SK-N-SH treated with all-trans-retinoic acid at 6 μM for 48 hours (cell line): ENCODE results near the gene CNTNAP1.

ENCODE experiments used
- ATAC-seq: fragments of 200-7000 bp; cut with Tn5 transposase; 3 replicates; pipeline ENCODE4 v1.9.1; 2020; ENCODE audit warnings: mild to moderate bottlenecking, moderate library complexity
- ARNTL ChIP-seq: fragments of 450-650 bp; formaldehyde crosslinking; IDR thresholded peaks from 2 replicates; pipeline ENCODE4 v1.5.0; 2020; ENCODE audit warnings: low read depth, mild to moderate bottlenecking, moderate library complexity, borderline replicate concordance
- BACH2 ChIP-seq: fragments of 250-450 bp; sonication (Bioruptor Pico); IDR thresholded peaks from 2 replicates; pipeline ENCODE4 v1.9.0; 2021; ENCODE audit warnings: mild to moderate bottlenecking, borderline replicate concordance
- CSDC2 ChIP-seq: fragments of 250-450 bp; sonication (Bioruptor Pico); IDR thresholded peaks from 2 replicates; pipeline ENCODE4 v1.5.0; 2020; ENCODE audit warnings: mild to moderate bottlenecking, moderate library complexity
- ESRRG ChIP-seq: fragments of 250-450 bp; sonication (Bioruptor Pico); IDR thresholded peaks from 2 replicates; pipeline ENCODE4 v1.6.1; 2021; ENCODE audit warnings: mild to moderate bottlenecking
- GLIS3 ChIP-seq: fragments of 250-450 bp; sonication (Bioruptor Pico); IDR thresholded peaks from 2 replicates; pipeline ENCODE4 v1.5.0; 2020; ENCODE audit warnings: mild to moderate bottlenecking, moderate library complexity
- ISL1 ChIP-seq: fragments of 250-450 bp; sonication (Bioruptor Pico); IDR thresholded peaks from 2 replicates; pipeline ENCODE4 v2.1.2; 2022; ENCODE audit warnings: mild to moderate bottlenecking, moderate library complexity
- OSR1 ChIP-seq: fragments of 250-450 bp; sonication (Bioruptor Pico); IDR thresholded peaks from 2 replicates; pipeline ENCODE4 v1.8.0; 2022; ENCODE audit warnings: moderate library complexity, mild to moderate bottlenecking, inconsistent platforms
- PPARA ChIP-seq: fragments of 250-450 bp; sonication (Bioruptor Pico); IDR thresholded peaks from 2 replicates; pipeline ENCODE4 v1.5.0; 2020; ENCODE audit warnings: mild to moderate bottlenecking, borderline replicate concordance
- RARB ChIP-seq: fragments of 250-450 bp; sonication (Bioruptor Pico); IDR thresholded peaks from 2 replicates; pipeline ENCODE4 v1.8.0; 2021; ENCODE audit warnings: mild to moderate bottlenecking, moderate library complexity
- SNAI2 ChIP-seq: fragments of 250-450 bp; sonication (Bioruptor Pico); IDR thresholded peaks from 2 replicates; pipeline ENCODE4 v1.5.0; 2020; ENCODE audit warnings: mild to moderate bottlenecking, moderate library complexity
- TOX ChIP-seq: fragments of 250-450 bp; sonication (Bioruptor Pico); IDR thresholded peaks from 2 replicates; pipeline ENCODE4 v1.8.0; 2021; ENCODE audit warnings: mild to moderate bottlenecking, moderate library complexity, borderline replicate concordance
- ZC3H10 ChIP-seq: fragments of 250-450 bp; sonication (Bioruptor Pico); IDR thresholded peaks from 2 replicates; pipeline ENCODE4 v1.5.1; 2021; ENCODE audit warnings: mild to moderate bottlenecking, moderate library complexity
- ZFP3 ChIP-seq: fragments of 250-450 bp; sonication (Bioruptor Pico); IDR thresholded peaks from 2 replicates; pipeline ENCODE4 v1.5.0; 2020; ENCODE audit warnings: mild to moderate bottlenecking, moderate library complexity
- ZFP30 ChIP-seq: fragments of 450-650 bp; formaldehyde crosslinking; IDR thresholded peaks from 2 replicates; pipeline ENCODE4 v1.5.0; 2022; ENCODE audit warnings: mild to moderate bottlenecking, moderate library complexity
- ZNF565 ChIP-seq: fragments of 450-650 bp; formaldehyde crosslinking; conservative IDR thresholded peaks from 2 replicates; pipeline ENCODE4 v1.5.0; 2020; ENCODE audit warnings: low read depth, mild to moderate bottlenecking, moderate library complexity
- ZNF70 ChIP-seq: fragments of 450-650 bp; formaldehyde crosslinking; IDR thresholded peaks from 2 replicates; pipeline ENCODE4 v1.5.0; 2020; ENCODE audit warnings: mild to moderate bottlenecking, moderate library complexity
- ZNF8 ChIP-seq: fragments of 450-650 bp; formaldehyde crosslinking; IDR thresholded peaks from 2 replicates; pipeline ENCODE4 v1.5.0; 2020; ENCODE audit warnings: mild to moderate bottlenecking, moderate library complexity
- TF ChIP-seq, protein P1 (sequence below): fragments of 250-450 bp; sonication (Bioruptor Pico); IDR thresholded peaks from 2 replicates; pipeline ENCODE4 v1.8.0; 2021; ENCODE audit warnings: low read depth, mild to moderate bottlenecking, moderate library complexity, borderline replicate concordance
- TF ChIP-seq, protein P2 (sequence below): fragments of 250-450 bp; sonication (Bioruptor Pico); IDR thresholded peaks from 2 replicates; pipeline ENCODE4 v1.5.1; 2020; ENCODE audit warnings: low read depth, mild to moderate bottlenecking, moderate library complexity
- TF ChIP-seq, protein P3 (sequence below): fragments of 250-450 bp; sonication (Bioruptor Pico); IDR thresholded peaks from 2 replicates; pipeline ENCODE4 v1.5.0; 2020; ENCODE audit warnings: mild to moderate bottlenecking, moderate library complexity
- TF ChIP-seq, protein P4 (sequence below): fragments of 250-450 bp; sonication (Bioruptor Pico); IDR thresholded peaks from 2 replicates; pipeline ENCODE4 v1.5.1; 2021; ENCODE audit warnings: mild to moderate bottlenecking, moderate library complexity
- TF ChIP-seq, protein P5 (sequence below): fragments of 250-450 bp; sonication (Bioruptor Pico); IDR thresholded peaks from 2 replicates; pipeline ENCODE4 v1.8.0; 2020; ENCODE audit warnings: mild to moderate bottlenecking, moderate library complexity, borderline replicate concordance

Gene CNTNAP1

DNA sequence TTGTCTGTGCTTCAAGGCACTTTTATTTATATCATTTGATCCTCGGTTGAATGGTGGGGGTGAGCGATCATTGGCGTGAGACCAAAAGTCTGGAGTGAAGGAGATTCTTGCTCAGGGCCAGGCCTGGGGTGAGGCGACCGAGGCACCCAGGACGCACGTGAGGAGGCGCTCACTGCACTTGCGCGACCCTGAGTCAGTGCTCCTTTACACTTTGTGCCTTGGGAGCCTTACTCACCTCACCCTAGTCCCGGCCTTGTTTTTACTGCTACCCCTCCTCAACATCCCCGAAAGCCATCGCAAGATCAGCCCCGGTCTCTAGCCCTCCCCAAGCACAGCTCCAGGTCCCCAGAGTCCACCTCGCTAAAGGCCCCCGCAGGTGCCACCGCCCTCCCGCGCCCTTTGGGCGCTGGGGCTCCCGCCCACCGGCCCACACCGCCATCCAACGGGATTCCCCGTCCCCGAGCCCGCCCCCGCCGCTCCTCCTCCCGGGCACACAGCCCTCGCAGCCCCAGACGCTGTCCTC, 62.0 kb downstream of the CNTNAP1 start (continued):
- TF ChIP-seq GLIS3 (CRISPR knock-in tag) (no peak), ISL1 (no peak), BACH2 (no peak)
- TF ChIP-seq, protein P1, sequence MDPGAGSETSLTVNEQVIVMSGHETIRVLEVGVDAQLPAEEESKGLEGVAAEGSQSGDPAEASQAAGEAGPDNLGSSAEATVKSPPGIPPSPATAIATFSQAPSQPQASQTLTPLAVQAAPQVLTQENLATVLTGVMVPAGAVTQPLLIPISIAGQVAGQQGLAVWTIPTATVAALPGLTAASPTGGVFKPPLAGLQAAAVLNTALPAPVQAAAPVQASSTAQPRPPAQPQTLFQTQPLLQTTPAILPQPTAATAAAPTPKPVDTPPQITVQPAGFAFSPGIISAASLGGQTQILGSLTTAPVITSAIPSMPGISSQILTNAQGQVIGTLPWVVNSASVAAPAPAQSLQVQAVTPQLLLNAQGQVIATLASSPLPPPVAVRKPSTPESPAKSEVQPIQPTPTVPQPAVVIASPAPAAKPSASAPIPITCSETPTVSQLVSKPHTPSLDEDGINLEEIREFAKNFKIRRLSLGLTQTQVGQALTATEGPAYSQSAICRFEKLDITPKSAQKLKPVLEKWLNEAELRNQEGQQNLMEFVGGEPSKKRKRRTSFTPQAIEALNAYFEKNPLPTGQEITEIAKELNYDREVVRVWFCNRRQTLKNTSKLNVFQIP = no peak
- TF ChIP-seq, all 23 proteins: peak for 0

DNA sequence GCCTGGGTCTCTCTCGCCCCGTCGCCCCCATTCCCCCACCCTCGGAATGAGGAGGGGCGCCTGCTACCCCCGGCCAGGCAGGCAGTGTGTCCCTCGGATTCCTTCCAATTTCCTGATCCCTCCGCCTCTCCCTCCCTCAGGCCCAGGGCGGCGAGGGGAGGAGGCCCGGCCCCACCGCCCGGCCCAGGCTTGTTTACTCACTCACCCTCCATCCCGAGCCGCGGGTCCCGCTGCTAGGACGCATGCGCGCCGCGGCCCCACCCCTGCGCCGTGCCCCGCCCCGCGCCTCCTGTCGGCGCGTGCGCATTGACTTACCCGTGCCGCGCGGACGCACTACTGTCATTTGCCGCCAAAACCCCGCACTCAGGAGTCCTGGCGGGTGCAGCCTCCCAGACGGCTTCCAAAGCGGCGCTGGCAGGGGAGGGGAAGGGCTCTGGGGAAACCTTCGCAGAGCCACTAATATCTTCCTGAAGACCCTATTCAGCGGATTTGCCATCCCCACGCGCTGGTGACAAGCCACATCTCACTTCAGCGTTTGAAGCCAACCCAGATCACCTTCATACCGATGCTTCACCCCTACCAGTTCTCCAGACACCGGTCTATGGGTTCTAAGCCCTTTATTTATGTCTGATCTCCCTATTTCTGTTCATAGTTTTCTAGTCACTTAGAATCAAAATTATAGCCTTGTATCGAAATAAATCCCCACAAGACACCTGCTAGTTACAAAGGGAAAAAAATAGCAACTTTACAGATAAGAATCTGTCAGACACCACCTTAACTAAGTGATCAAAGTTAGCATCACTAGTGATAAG, 62.7 kb downstream of the CNTNAP1 start, which contains the start of gene EZH1:
Gene EZH1 (minus strand): TSS at position 235 of the 812 bp plus-strand sequence. CDS start 16,099 bp downstream, outside the sequence.
- TF ChIP-seq, protein P2, sequence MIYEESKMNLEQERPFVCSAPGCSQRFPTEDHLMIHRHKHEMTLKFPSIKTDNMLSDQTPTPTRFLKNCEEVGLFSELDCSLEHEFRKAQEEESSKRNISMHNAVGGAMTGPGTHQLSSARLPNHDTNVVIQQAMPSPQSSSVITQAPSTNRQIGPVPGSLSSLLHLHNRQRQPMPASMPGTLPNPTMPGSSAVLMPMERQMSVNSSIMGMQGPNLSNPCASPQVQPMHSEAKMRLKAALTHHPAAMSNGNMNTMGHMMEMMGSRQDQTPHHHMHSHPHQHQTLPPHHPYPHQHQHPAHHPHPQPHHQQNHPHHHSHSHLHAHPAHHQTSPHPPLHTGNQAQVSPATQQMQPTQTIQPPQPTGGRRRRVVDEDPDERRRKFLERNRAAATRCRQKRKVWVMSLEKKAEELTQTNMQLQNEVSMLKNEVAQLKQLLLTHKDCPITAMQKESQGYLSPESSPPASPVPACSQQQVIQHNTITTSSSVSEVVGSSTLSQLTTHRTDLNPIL (CRISPR knock-in tag) = no peak
- no peak for TF ChIP-seq SNAI2 (CRISPR knock-in tag)
- TF ChIP-seq ZFP30 (CRISPR knock-in tag) = no peak
- TF ChIP-seq, protein P1 = no peak
- TF ChIP-seq ARNTL = no peak
- no peak for TF ChIP-seq TOX (CRISPR knock-in tag)
- TF ChIP-seq, protein P3, sequence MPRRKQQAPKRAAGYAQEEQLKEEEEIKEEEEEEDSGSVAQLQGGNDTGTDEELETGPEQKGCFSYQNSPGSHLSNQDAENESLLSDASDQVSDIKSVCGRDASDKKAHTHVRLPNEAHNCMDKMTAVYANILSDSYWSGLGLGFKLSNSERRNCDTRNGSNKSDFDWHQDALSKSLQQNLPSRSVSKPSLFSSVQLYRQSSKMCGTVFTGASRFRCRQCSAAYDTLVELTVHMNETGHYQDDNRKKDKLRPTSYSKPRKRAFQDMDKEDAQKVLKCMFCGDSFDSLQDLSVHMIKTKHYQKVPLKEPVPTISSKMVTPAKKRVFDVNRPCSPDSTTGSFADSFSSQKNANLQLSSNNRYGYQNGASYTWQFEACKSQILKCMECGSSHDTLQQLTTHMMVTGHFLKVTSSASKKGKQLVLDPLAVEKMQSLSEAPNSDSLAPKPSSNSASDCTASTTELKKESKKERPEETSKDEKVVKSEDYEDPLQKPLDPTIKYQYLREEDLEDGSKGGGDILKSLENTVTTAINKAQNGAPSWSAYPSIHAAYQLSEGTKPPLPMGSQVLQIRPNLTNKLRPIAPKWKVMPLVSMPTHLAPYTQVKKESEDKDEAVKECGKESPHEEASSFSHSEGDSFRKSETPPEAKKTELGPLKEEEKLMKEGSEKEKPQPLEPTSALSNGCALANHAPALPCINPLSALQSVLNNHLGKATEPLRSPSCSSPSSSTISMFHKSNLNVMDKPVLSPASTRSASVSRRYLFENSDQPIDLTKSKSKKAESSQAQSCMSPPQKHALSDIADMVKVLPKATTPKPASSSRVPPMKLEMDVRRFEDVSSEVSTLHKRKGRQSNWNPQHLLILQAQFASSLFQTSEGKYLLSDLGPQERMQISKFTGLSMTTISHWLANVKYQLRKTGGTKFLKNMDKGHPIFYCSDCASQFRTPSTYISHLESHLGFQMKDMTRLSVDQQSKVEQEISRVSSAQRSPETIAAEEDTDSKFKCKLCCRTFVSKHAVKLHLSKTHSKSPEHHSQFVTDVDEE (CRISPR knock-in tag) = no peak
- no peak for TF ChIP-seq BACH2
- no peak for TF ChIP-seq ZNF70 (CRISPR knock-in tag)
- TF ChIP-seq PPARA (CRISPR knock-in tag) = no peak
- no peak for TF ChIP-seq CSDC2 (CRISPR knock-in tag)
- no peak for TF ChIP-seq ZFP3 (CRISPR knock-in tag)
- TF ChIP-seq ESRRG = no peak
- TF ChIP-seq ZC3H10 (CRISPR knock-in tag) = no peak
- TF ChIP-seq ZNF565 = no peak
- TF ChIP-seq OSR1 (CRISPR knock-in tag) = no peak
- no peak for TF ChIP-seq GLIS3 (CRISPR knock-in tag)
- TF ChIP-seq RARB = no peak
- peak; percentile 95 for ATAC-seq

DNA sequence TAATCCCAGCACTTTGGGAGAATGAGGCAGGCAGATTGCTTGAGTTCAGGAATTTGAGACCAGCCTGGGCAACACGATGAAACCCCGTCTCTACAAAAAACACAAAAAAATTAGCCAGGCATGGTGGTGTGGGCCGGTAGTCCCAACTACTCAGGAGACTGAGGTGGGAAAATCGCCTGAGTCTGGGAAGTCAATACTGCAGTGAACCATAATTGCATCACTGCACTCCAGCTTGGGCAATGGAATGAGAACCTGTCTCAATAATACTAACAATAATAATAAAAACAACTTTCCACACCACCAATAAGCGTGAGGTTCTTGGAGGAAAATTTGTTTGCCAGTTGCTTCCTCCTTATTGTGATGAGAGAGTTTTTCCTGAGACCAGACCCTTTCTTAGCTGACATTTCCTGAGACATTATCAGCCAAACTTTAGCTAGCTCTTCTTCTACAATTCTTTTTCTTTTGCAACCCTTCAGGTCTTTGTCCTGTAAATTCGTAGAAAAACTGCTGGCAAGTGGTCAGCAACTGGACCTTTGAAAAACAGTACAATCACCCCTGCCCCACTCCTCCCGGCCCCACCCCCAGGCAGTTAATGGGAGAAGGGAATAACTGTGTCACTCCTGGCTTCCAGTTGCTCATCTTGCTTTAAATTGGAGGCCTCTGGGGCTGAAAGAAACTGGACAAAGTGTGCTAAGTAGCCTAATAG, 66.0 kb downstream of the CNTNAP1 start:
- no peak for ATAC-seq
- no peak for TF ChIP-seq ZNF565
- no peak for TF ChIP-seq ZNF8 (CRISPR knock-in tag)
- TF ChIP-seq, protein P4, sequence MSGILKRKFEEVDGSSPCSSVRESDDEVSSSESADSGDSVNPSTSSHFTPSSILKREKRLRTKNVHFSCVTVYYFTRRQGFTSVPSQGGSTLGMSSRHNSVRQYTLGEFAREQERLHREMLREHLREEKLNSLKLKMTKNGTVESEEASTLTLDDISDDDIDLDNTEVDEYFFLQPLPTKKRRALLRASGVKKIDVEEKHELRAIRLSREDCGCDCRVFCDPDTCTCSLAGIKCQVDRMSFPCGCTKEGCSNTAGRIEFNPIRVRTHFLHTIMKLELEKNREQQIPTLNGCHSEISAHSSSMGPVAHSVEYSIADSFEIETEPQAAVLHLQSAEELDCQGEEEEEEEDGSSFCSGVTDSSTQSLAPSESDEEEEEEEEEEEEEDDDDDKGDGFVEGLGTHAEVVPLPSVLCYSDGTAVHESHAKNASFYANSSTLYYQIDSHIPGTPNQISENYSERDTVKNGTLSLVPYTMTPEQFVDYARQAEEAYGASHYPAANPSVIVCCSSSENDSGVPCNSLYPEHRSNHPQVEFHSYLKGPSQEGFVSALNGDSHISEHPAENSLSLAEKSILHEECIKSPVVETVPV (CRISPR knock-in tag) = no peak
- TF ChIP-seq CSDC2 (CRISPR knock-in tag) = no peak
- TF ChIP-seq ZC3H10 (CRISPR knock-in tag) = no peak
- TF ChIP-seq ESRRG = no peak
- TF ChIP-seq, protein P5, sequence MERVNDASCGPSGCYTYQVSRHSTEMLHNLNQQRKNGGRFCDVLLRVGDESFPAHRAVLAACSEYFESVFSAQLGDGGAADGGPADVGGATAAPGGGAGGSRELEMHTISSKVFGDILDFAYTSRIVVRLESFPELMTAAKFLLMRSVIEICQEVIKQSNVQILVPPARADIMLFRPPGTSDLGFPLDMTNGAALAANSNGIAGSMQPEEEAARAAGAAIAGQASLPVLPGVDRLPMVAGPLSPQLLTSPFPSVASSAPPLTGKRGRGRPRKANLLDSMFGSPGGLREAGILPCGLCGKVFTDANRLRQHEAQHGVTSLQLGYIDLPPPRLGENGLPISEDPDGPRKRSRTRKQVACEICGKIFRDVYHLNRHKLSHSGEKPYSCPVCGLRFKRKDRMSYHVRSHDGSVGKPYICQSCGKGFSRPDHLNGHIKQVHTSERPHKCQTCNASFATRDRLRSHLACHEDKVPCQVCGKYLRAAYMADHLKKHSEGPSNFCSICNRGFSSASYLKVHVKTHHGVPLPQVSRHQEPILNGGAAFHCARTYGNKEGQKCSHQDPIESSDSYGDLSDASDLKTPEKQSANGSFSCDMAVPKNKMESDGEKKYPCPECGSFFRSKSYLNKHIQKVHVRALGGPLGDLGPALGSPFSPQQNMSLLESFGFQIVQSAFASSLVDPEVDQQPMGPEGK (CRISPR knock-in tag) = no peak
- no peak for TF ChIP-seq GLIS3 (CRISPR knock-in tag)
- no peak for TF ChIP-seq PPARA (CRISPR knock-in tag)
- no peak for TF ChIP-seq BACH2
- no peak for TF ChIP-seq SNAI2 (CRISPR knock-in tag)
- TF ChIP-seq ARNTL = no peak
